ENCODE data around the gene FRMPD4. TPM values are rescaled to one million over a fixed set of nuclear protein-coding genes. Genes with fewer than 3 reads are reported as not detected.

The FRMPD4 gene
- total RNA-seq, 4 donors from 2014 or later, result under 0.01 to 0.39 (median 0.30) TPM; not detected in 1

GRCh38 chrX:12741416-12741815 is 603.1 kb downstream of the FRMPD4 start:
- no peaks in the 10 kb centered on the region for H3K27me3 ChIP-seq
- no peak overlapping the region for H3K4me3 ChIP-seq
- H3K4me1 ChIP-seq, result no peaks in the 10 kb centered on the region
- H3K36me3 ChIP-seq, result no peaks in the 10 kb centered on the region
- TF ChIP-seq POLR2A (IDR thresholded peaks at IDR 0.05) (no peak), CTCF (IDR thresholded peaks at IDR 0.05) (no peak), EP300 (IDR thresholded peaks at IDR 0.05) (no peak)
- H3K27ac ChIP-seq, result no peak overlapping the region
- no peak for DNase-seq (ENCODE audit: low spot score in 2 of 2)
- WGBS, 2 donors, result 84 to 85% methylated on average over 5 to 6 of the region's 6 CpGs
- H3K9me3 ChIP-seq, result no peaks in the 10 kb centered on the region

- no peaks in the 10 kb centered on the region for H3K4me1 ChIP-seq
- TF ChIP-seq POLR2A (IDR thresholded peaks at IDR 0.05), result no peak
- no peak for TF ChIP-seq EP300 (IDR thresholded peaks at IDR 0.05)
- no peak for TF ChIP-seq CTCF (IDR thresholded peaks at IDR 0.05)
- no peak overlapping the region for H3K27ac ChIP-seq
- H3K4me3 ChIP-seq, result no peak overlapping the region
- WGBS, 2 donors, result 80 to 84% methylated on average over 1 of the region's 1 CpG
- no peak for DNase-seq (ENCODE audit: low spot score in 2 of 2)
- H3K27me3 ChIP-seq, result no peaks in the 10 kb centered on the region
- no peaks in the 10 kb centered on the region for H3K9me3 ChIP-seq
- H3K36me3 ChIP-seq, result no peaks in the 10 kb centered on the region
Observed at GRCh38 chrX:12747433-12747832, 609.2 kb downstream of the FRMPD4 start.

GRCh38 chrX:12751887-12752286 is 613.6 kb downstream of the FRMPD4 start:
- Histone ChIP-seq H3K36me3 (no peaks in the 10 kb centered on the region), H3K9me3 (no peaks in the 10 kb centered on the region), H3K4me1 (no peaks in the 10 kb centered on the region), H3K27ac (no peak overlapping the region), H3K4me3 (no peak overlapping the region), H3K27me3 (no peaks in the 10 kb centered on the region)
- DNase-seq (ENCODE audit: low spot score in 2 of 2), result no peak
- WGBS, 2 donors, result 67% methylated on average over 1 of the region's 1 CpG
- TF ChIP-seq CTCF (IDR thresholded peaks at IDR 0.05) (no peak), EP300 (IDR thresholded peaks at IDR 0.05) (no peak), POLR2A (IDR thresholded peaks at IDR 0.05) (no peak)

- no peaks in the 10 kb centered on the region for H3K27me3 ChIP-seq
- DNase-seq (ENCODE audit: low spot score in 2 of 2), result no peak
- H3K4me3 ChIP-seq, result no peak overlapping the region
- WGBS, 2 donors, result 52 to 58% methylated on average over 2 of the region's 2 CpGs
- H3K27ac ChIP-seq, result no peak overlapping the region
- no peaks in the 10 kb centered on the region for H3K9me3 ChIP-seq
- no peaks in the 10 kb centered on the region for H3K36me3 ChIP-seq
- no peak for TF ChIP-seq EP300 (IDR thresholded peaks at IDR 0.05)
- no peak for TF ChIP-seq POLR2A (IDR thresholded peaks at IDR 0.05)
- TF ChIP-seq CTCF (IDR thresholded peaks at IDR 0.05), result no peak
- no peaks in the 10 kb centered on the region for H3K4me1 ChIP-seq
Observed at GRCh38 chrX:12753366-12753765, 615.1 kb downstream of the FRMPD4 start.

GRCh38 chrX:12758291-12758690 is 620.0 kb downstream of the FRMPD4 start:
- DNase-seq (ENCODE audit: low spot score in 2 of 2), result no peak
- Histone ChIP-seq H3K4me3 (no peak overlapping the region), H3K4me1 (no peaks in the 10 kb centered on the region), H3K27me3 (no peaks in the 10 kb centered on the region), H3K27ac (no peak overlapping the region), H3K9me3 (no peaks in the 10 kb centered on the region), H3K36me3 (no peaks in the 10 kb centered on the region)
- TF ChIP-seq CTCF (IDR thresholded peaks at IDR 0.05) (no peak), EP300 (IDR thresholded peaks at IDR 0.05) (no peak), POLR2A (IDR thresholded peaks at IDR 0.05) (no peak)
- 71 to 79% methylated on average over 3 of the region's 3 CpGs for WGBS, 2 donors

Measured in tibial nerve (tissue), 4 donors.